GM12801 (cell line): ENCODE results near the gene GOSR1.

Experiments used
- TF ChIP-seq, protein P1 (sequence below): IDR thresholded peaks from one replicate; pipeline ENCODE4 v1.5.1; 2011; ENCODE audit warnings: control low read depth; ENCODE audit not compliant: insufficient read length; ENCODE audit errors: extremely low read depth

The GOSR1 gene

DNA sequence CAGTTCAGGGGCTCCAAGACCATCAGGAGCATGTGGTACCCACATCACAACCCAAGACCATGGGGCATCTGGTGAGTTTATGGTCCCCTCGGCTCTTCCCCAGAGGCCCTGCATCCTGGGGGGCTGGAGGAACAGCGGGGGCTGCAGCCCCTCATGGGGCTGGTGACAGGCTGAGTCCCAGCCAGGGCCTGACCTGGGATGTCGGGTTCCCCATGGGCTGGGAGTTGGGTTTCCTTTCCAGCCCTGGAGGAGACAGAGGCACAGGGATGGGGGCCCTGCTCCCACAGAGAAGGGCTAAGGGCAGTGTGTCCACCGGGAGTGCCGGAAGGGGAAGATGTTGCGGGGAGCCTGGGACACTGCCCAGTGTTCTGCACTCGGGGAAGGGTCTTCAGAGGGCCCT, 82.4 kb downstream of the GOSR1 start:
- TF ChIP-seq, protein P1, sequence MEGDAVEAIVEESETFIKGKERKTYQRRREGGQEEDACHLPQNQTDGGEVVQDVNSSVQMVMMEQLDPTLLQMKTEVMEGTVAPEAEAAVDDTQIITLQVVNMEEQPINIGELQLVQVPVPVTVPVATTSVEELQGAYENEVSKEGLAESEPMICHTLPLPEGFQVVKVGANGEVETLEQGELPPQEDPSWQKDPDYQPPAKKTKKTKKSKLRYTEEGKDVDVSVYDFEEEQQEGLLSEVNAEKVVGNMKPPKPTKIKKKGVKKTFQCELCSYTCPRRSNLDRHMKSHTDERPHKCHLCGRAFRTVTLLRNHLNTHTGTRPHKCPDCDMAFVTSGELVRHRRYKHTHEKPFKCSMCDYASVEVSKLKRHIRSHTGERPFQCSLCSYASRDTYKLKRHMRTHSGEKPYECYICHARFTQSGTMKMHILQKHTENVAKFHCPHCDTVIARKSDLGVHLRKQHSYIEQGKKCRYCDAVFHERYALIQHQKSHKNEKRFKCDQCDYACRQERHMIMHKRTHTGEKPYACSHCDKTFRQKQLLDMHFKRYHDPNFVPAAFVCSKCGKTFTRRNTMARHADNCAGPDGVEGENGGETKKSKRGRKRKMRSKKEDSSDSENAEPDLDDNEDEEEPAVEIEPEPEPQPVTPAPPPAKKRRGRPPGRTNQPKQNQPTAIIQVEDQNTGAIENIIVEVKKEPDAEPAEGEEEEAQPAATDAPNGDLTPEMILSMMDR: no peak

DNA sequence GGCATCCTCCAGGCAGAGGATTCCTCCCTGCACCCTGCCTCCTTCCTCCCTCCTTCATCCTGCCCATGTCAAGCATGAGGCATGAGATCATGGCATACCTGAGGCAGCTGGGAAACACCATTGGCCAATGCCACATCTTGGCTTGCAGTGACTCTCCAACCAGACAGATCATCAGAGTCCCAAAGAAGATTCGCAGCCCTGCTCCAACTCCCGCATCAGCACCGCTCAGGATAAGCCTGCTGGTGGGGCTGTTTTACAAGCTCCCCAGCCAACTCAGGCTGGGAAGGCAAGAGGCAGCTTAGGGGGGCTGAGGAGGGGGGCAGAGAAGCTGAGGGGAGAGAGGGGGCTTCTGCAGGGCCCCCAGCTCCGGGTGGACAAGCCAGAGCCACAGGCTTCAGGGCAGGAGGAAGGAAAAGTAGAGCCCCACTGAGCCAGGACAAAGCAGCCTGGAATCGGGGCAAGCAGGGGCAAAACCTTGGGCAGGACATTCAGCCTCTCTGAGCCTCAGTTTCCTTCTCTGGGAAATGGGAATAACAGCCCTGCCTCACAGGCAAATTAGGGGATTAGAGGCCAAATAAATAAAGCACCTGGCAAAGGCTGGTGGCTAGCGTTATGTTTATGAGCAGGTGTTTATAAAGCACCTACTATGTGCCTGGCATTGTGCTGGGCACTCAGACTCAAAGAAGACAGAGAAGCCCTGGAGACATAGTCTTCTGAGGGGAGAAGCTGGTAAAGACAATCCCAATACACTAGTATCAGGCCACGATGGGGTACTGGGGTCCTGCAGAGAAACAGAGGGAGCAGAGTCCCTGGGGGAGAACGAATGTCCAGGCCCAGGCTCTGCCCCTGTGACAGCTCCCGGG, 88.1 kb downstream of the GOSR1 start:
- TF ChIP-seq, protein P1: no peak

DNA sequence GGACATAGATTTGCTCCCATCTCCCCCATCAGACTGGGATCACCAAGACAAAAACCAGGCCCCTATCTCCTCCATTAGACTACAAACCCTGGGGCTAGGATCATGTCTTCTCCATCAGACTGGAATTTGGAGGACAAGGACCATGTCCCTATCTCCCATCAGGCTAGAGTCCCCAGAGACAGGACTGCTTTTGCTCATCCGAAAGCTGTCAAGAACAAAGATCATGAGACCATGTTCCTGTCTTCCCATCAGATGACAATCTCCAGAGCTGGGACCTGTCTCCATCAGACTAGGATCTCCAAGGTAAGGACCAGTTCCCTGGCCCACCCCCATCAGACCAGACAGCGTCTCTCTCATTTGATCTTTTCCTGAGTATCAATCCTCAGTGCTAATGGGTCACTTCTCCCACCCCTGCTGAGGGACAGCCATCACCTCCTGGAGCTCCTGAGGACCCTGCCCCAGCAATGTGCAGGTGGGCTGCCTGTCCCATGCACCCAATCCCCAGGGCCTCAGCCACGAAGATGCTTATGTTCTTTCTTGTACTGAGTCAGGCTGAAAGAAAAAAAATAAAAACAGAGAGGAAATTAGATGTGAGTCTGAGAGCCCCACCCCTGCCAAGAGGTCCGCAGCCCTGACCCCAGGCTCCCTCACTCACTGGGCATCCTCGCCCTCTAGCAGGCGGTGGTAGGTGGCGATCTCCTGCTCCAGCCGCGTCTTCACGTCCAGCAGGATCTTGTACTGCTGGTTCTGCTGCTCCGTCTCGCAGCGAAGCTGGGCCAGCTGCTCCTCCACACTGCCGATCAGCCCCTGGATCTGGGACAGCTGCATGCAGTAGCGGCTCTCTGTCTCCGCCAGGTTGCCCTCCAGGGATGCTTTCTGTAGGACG, 90.3 kb downstream of the GOSR1 start:
- TF ChIP-seq, protein P1: no peak

DNA sequence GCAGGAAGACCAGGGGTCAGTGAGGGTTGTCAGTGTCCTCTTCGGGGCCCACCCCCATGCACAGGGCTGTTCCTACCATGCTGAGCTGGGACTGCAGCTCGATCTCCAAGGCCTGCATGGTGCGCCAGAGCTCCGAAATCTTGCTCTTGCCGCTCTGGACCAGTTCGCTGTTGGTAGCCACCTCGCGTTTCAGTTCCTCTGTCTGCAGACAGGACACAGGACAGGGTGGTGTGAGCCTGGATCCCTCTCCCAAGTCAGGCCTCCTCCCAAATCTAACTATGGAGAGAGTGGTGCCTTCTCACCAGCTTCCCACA, 90.9 kb downstream of the GOSR1 start:
- TF ChIP-seq, protein P1: no peak

DNA sequence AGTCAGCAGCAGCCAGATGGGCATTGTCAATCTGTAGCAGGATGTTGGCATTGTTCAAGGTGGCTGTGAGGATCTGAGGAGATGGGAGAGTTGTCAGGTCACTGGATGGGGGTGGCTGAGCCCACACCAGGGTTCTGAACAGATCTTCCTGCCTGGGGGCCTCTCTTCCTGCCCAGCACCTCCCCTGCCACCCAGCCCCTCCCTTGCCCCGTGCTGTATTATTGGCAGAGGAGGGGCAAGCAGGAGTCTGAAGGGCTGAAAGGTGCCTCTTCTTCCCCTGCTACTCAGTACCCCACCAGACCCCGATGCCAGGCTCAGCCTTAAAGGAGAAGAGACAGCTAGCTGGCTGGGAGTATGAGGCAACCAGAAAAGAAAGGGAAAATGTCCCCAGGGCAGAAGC, 93.0 kb downstream of the GOSR1 start:
- TF ChIP-seq, protein P1: no peak

DNA sequence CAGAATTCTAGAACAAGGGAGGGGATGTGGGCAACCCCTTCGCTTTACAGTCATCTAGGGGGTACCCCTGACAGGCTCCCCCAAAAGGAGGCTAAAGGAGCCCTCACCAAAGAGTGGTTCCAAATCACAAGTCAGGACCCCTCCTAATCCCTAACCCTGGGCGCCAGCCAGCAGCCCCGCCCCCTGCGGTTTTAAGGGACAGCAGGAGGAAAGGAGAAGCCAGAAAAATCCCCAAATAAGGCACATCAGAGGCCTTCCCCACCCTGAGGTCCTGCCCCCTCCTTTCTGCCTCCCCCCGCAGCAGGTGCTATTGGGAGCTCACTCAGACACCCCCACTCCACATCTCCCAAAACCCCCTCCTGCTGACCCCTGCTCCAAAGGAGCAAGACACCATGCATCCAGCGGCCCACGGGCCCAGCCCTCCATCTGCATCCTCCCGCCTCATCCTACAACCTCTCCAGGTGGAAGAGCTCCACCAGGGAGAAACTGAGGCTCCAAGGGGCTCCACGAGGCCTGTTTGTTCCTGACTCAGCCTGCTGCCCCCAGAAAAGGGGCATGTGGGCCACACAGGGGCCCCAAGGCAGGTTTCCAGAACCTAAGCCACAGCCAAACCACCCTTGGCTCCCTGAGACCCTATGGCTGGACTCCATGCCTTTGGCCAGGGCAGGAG, 93.5 kb downstream of the GOSR1 start:
- TF ChIP-seq, protein P1: no peak

DNA sequence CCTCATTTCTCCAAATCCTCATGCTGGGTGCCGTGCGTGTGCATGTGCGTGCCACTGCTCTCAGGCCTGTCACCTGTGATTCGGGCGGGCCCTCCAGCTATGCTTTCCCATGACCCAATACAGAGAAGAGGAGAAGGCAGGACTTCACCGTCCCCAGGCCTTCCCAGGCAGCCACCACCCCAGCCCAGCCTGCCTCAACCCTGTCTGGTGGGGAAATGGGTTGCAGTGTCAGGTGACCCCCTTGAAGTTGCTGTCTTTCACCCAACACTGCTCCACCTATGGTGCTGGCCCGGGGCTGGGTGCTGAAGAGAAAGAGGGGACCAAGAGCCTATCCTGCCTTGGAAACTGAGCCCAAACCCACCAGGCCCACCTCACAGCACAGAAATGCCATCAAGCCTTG, 94.7 kb downstream of the GOSR1 start:
- TF ChIP-seq, protein P1: no peak
